Gastroesophageal sphincter (tissue), 3 donors: ENCODE data around the gene EHMT1.

ENCODE experiments used
- CTCF ChIP-seq, 4 experiments: fragments of 200-600 bp in 2 of 4; fragments of 450-650 bp in 2 of 4; sonication (generic) in 1 of 4; IDR thresholded peaks; one replicate each; pipeline ENCODE4 v1.5.1; 2017 to 2019; ENCODE audit warnings: antibody characterized with exemption in 4 of 4, mild to moderate bottlenecking in 2 of 4, moderate library complexity in 2 of 4
- POLR2A ChIP-seq, 2 donors: fragments of 450-650 bp; IDR thresholded peaks; one replicate each; pipeline ENCODE4 v1.6.1; 2017; ENCODE audit warnings: antibody characterized with exemption in 2 of 2, mild to moderate bottlenecking in 2 of 2, moderate library complexity in 1 of 2
- POLR2AphosphoS5 ChIP-seq: sonication (generic); formaldehyde crosslinking; IDR thresholded peaks from one replicate; pipeline ENCODE4 v1.6.1; 2017; ENCODE audit warnings: antibody characterized with exemption

GRCh38 chr9:137828527-137829259 lies 209.9 kb downstream of the EHMT1 start:
- TF ChIP-seq POLR2A (IDR thresholded peaks at IDR 0.05) (no peak), CTCF (IDR thresholded peaks at IDR 0.05) (no peak), POLR2AphosphoS5 (no peak)
